ENCODE results near the gene ZBTB48. TPM values are rescaled to one million over a fixed set of nuclear protein-coding genes. Genes with fewer than 3 reads are reported as not detected.

Gene ZBTB48
- total RNA-seq, 4 donors from 2014 or later: 9.3 to 14.5 (median 11.3) TPM

- TF ChIP-seq POLR2A (IDR thresholded peaks at IDR 0.05) (no peak), CTCF (IDR thresholded peaks at IDR 0.05 in 4 of 5, conservative IDR thresholded peaks at IDR 0.05 in 1 of 5) (no peak)
- no peaks in the 10 kb centered on the region for H3K9me3 ChIP-seq
- no peaks in the 10 kb centered on the region for H3K36me3 ChIP-seq
- in situ Hi-C loops (cut with MboI; ENCODE audit: low sequenced_read_pairs in 4 of 4) (loop anchor here in 1 of 4 donors (10.0 kb wide), 1 partner anchor 60 kb away; no protein-coding TSS in a partner anchor), intact Hi-C loops (cut with DNase I; ENCODE audit: low total_unique reads) (no loop called here)
- H3K27ac ChIP-seq: no peak overlapping the region
- ATAC-seq (no peak), DNase-seq (no peak)
- H3K4me3 ChIP-seq: no peak overlapping the region
- H3K27me3 ChIP-seq: no peaks in the 10 kb centered on the region
- H3K4me1 ChIP-seq: peaks cover 6% of the 10 kb centered on the region in 2 donors
These were observed 5.0 kb upstream of the ZBTB48 start for GRCh38 chr1:6574818-6575217.

- in situ Hi-C loops (cut with MboI; ENCODE audit: low sequenced_read_pairs in 4 of 4) (loop anchor here in 1 of 4 donors (10.0 kb wide), 1 partner anchor 57 kb away; no protein-coding TSS in a partner anchor), intact Hi-C loops (cut with DNase I; ENCODE audit: low total_unique reads) (no loop called here)
- no peak for DNase-seq
- no peaks in the 10 kb centered on the region for H3K36me3 ChIP-seq
- no peaks in the 10 kb centered on the region for H3K9me3 ChIP-seq
- H3K27me3 ChIP-seq: no peaks in the 10 kb centered on the region
- no peak overlapping the region for H3K27ac ChIP-seq
- peaks cover 17 to 23% of the 10 kb centered on the region in 2 donors for H3K4me1 ChIP-seq
- no peak overlapping the region for H3K4me3 ChIP-seq
- no peak for TF ChIP-seq POLR2A (IDR thresholded peaks at IDR 0.05)
- no peak for TF ChIP-seq CTCF (IDR thresholded peaks at IDR 0.05 in 4 of 5, conservative IDR thresholded peaks at IDR 0.05 in 1 of 5)
- no peak for ATAC-seq
These were observed 1.8 kb upstream of the ZBTB48 start for GRCh38 chr1:6577831-6578525.

GRCh38 chr1:6578624-6579373, 995 bp upstream of the ZBTB48 start:
- Histone ChIP-seq H3K27me3 (no peaks in the 10 kb centered on the region), H3K27ac (peak overlapping the region; percentile 91 to 98 (median 96)), H3K4me3 (peak overlapping the region in 3 of 4 donors; percentile 80 to 89 (median 82)), H3K36me3 (no peaks in the 10 kb centered on the region), H3K4me1 (peaks cover 17 to 23% of the 10 kb centered on the region in 2 donors), H3K9me3 (no peaks in the 10 kb centered on the region)
- DNase-seq (no peak), ATAC-seq (no peak)
- intact Hi-C loops (cut with DNase I; ENCODE audit: low total_unique reads) (loop anchor here (1.0 kb wide), 2 partner anchors 24 to 35 kb away; partner anchors contain the start of genes NOL9 and PHF13), in situ Hi-C loops (cut with MboI; ENCODE audit: low sequenced_read_pairs in 4 of 4) (loop anchor here in 1 of 4 donors (10.0 kb wide), 1 partner anchor 56 kb away; no protein-coding TSS in a partner anchor)
- no peak for TF ChIP-seq CTCF (IDR thresholded peaks at IDR 0.05 in 4 of 5, conservative IDR thresholded peaks at IDR 0.05 in 1 of 5)
- TF ChIP-seq POLR2A (IDR thresholded peaks at IDR 0.05): no peak

- in situ Hi-C loops (cut with MboI; ENCODE audit: low sequenced_read_pairs in 4 of 4) (loop anchor here in 1 of 4 donors (10.0 kb wide), 1 partner anchor 55 kb away; no protein-coding TSS in a partner anchor), intact Hi-C loops (cut with DNase I; ENCODE audit: low total_unique reads) (loop anchor here (2.0 to 5.0 kb wide), 2 partner anchors 21 to 47 kb away; no protein-coding TSS in a partner anchor)
- ATAC-seq: peak; percentile 30 to 47
- Histone ChIP-seq H3K4me3 (peak overlapping the region; percentile 80 to 94 (median 86)), H3K4me1 (peaks cover 17 to 33% of the 10 kb centered on the region in 2 donors), H3K27me3 (no peaks in the 10 kb centered on the region), H3K9me3 (no peaks in the 10 kb centered on the region), H3K27ac (peak overlapping the region; percentile 91 to 98 (median 96)), H3K36me3 (no peaks in the 10 kb centered on the region)
- DNase-seq: no peak
- no peak for TF ChIP-seq CTCF (IDR thresholded peaks at IDR 0.05 in 4 of 5, conservative IDR thresholded peaks at IDR 0.05 in 1 of 5)
- no peak for TF ChIP-seq POLR2A (IDR thresholded peaks at IDR 0.05)
These were observed 362 bp downstream of the ZBTB48 start for GRCh38 chr1:6580119-6580592.
